HCT116 (cell line): ENCODE measurements around the gene WDR26. TPM values are rescaled to one million over a fixed set of nuclear protein-coding genes. Genes with fewer than 3 reads are reported as not detected.
A peak's percentile ranks its signal among the peaks of the same experiment; 100 is the strongest.

Source experiments
- ATAC-seq: fragments of 200-7000 bp; cut with Tn5 transposase; 2 replicates; pipeline ENCODE4 v1.9.1; 2020; ENCODE audit warnings: mild to moderate bottlenecking, moderate library complexity
- BruUV-seq: library from RNA; stranded (reverse); fragments of 400-500 nt; replicated peaks from 2 replicates; lab custom pipeline; 2021; lab: Mats Ljungman, UMichigan
- CTCF ChIA-PET: fragments of 300-600 bp; sonication (Branson Sonifier 250); formaldehyde crosslinking; loops from one replicate; lab custom pipeline; 2021; ENCODE audit warnings: antibody characterized with exemption; lab: Charles Lee
- POLR2A ChIA-PET: fragments of 300-600, 350-600 bp; sonication (Branson Sonifier 250); formaldehyde crosslinking; loops from one replicate; lab custom pipeline; 2021; ENCODE audit warnings: antibody characterized with exemption; lab: Charles Lee
- RAD21 ChIA-PET, 2 experiments: fragments of 300-600 bp; sonication (Branson Sonifier 250); formaldehyde crosslinking; loops; one replicate each; lab custom pipeline; 2023; ENCODE audit warnings: low total read pairs in 2 of 2; ENCODE audit not compliant: uncharacterized antibody in 2 of 2, unreplicated experiment in 2 of 2, low non-redundant PET in 1 of 2; lab: Charles Lee
- DNase-seq: peaks from one replicate; pipeline ENCODE4 v3.0.0-alpha.2; 2010; ENCODE audit warnings: low read depth, low spot score
- H2AFZ ChIP-seq: fragments of 200-600 bp; shearing (Covaris generic), sonication (generic); 2 replicates; pipeline ENCODE4 v1.6.1; 2017; ENCODE audit warnings: low read depth, mixed run types, mixed read lengths, antibody characterized with exemption, low read length; ENCODE audit not compliant: poor library complexity, severe bottlenecking
- H3K27ac ChIP-seq: 2 replicates; pipeline ENCODE4 v1.5.1; 2012; ENCODE audit warnings: low read depth, low read length
- H3K27me3 ChIP-seq: fragments of 200-600 bp; sonication (generic); 2 replicates; pipeline ENCODE4 v1.6.1; 2016; ENCODE audit warnings: mixed run types, low read length, mixed read lengths; ENCODE audit not compliant: insufficient read depth
- H3K36me3 ChIP-seq, 2 experiments: fragments of 200-500 bp in 1 of 2; fragments of 200-600 bp in 1 of 2; sonication (Bioruptor generic) in 1 of 2; sonication (generic) in 1 of 2; 2 replicates each; pipeline versions ENCODE4 v1.5.1 to v1.6.1; 2014 to 2016; ENCODE audit warnings: low read length in 2 of 2, inconsistent platforms in 1 of 2, mixed read lengths in 1 of 2, mixed run types in 1 of 2; ENCODE audit not compliant: insufficient read depth in 2 of 2, control insufficient read depth in 1 of 2
- H3K4me1 ChIP-seq, 2 experiments: fragments of 200-600 bp in 1 of 2; sonication (generic) in 1 of 2; 2 replicates each; pipeline versions ENCODE4 v1.5.1 to v1.6.1; 2012 to 2017; ENCODE audit warnings: low read length in 2 of 2, inconsistent platforms in 1 of 2, mild to moderate bottlenecking in 1 of 2, mixed read lengths in 1 of 2, mixed run types in 1 of 2, moderate library complexity in 1 of 2; ENCODE audit not compliant: insufficient read depth in 2 of 2, control insufficient read depth in 1 of 2
- H3K4me2 ChIP-seq: fragments of 200-600 bp; sonication (generic); 2 replicates; pipeline ENCODE4 v1.6.1; 2017; ENCODE audit warnings: mixed run types, low read length, mixed read lengths
- H3K4me3 ChIP-seq, 2 experiments: fragments of 200-600 bp in 1 of 2; sonication (generic) in 1 of 2; replicated peaks in 1 of 2; 2 replicates each; pipeline ENCODE4 v1.5.1; 2011 to 2016; ENCODE audit warnings: low read length in 2 of 2, control low read depth in 1 of 2, low read depth in 1 of 2, mild to moderate bottlenecking in 1 of 2, mixed read lengths in 1 of 2, mixed run types in 1 of 2
- H3K79me2 ChIP-seq: fragments of 200-600 bp; sonication (generic); 2 replicates; pipeline ENCODE4 v1.6.1; 2017; ENCODE audit warnings: mild to moderate bottlenecking, mixed run types, low read length, moderate library complexity, mixed read lengths; ENCODE audit not compliant: insufficient read depth
- H3K9ac ChIP-seq: fragments of 200-600 bp; sonication (generic); 2 replicates; pipeline ENCODE4 v1.6.1; 2016; ENCODE audit warnings: low read length, mixed read lengths
- H3K9me2 ChIP-seq: fragments of 200-600 bp; sonication (generic), shearing (Covaris generic); 2 replicates; pipeline ENCODE4 v1.6.1; 2017; ENCODE audit warnings: mixed run types, mild to moderate bottlenecking, moderate library complexity; ENCODE audit not compliant: insufficient read depth
- H3K9me3 ChIP-seq, 2 experiments: fragments of 200-500 bp in 1 of 2; fragments of 200-600 bp in 1 of 2; sonication (Bioruptor generic) in 1 of 2; sonication (generic) in 1 of 2; 2 replicates each; pipeline ENCODE4 v1.6.1; 2014 to 2017; ENCODE audit warnings: low read length in 2 of 2, mixed read lengths in 2 of 2, inconsistent platforms in 1 of 2, low read depth in 1 of 2, mild to moderate bottlenecking in 1 of 2, mixed run types in 1 of 2, moderate library complexity in 1 of 2; ENCODE audit not compliant: control insufficient read depth in 1 of 2, insufficient read depth in 1 of 2
- H4K20me1 ChIP-seq: fragments of 200-600 bp; sonication (generic), shearing (Covaris generic); 2 replicates; pipeline ENCODE4 v1.6.1; 2017; ENCODE audit warnings: mixed run types, mild to moderate bottlenecking, moderate library complexity; ENCODE audit not compliant: insufficient read depth
- CBX3 ChIP-seq: IDR thresholded peaks from 2 replicates; pipeline ENCODE4 v1.6.1; 2012; ENCODE audit warnings: low read depth
- CEBPB ChIP-seq: IDR thresholded peaks from 2 replicates; pipeline ENCODE4 v1.6.1; 2012; ENCODE audit warnings: low read depth
- EGR1 ChIP-seq: IDR thresholded peaks from 2 replicates; pipeline ENCODE4 v1.6.1; 2012; ENCODE audit warnings: low read depth
- EZH2 ChIP-seq: fragments of 200-600 bp; sonication (generic); IDR thresholded peaks from 2 replicates; pipeline ENCODE4 v1.6.1; 2017; ENCODE audit warnings: antibody characterized with exemption, mixed run types
- EZH2phosphoT487 ChIP-seq: fragments of 200-600 bp; IDR thresholded peaks from 2 replicates; pipeline ENCODE4 v1.6.1; 2018; ENCODE audit warnings: antibody characterized with exemption, borderline replicate concordance
- FOSL1 ChIP-seq: IDR thresholded peaks from 2 replicates; pipeline ENCODE4 v1.6.1; 2012; ENCODE audit warnings: low read depth
- JUND ChIP-seq: IDR thresholded peaks from 2 replicates; pipeline ENCODE4 v1.6.1; 2012
- MAX ChIP-seq: IDR thresholded peaks from 2 replicates; pipeline ENCODE4 v1.6.1; 2012
- POLR2A ChIP-seq: IDR thresholded peaks from 2 replicates; pipeline ENCODE4 v1.7.0; 2011; ENCODE audit warnings: borderline replicate concordance; ENCODE audit not compliant: insufficient read depth, insufficient read length; ENCODE audit errors: extremely low read depth
- POLR2AphosphoS5 ChIP-seq: IDR thresholded peaks from 2 replicates; pipeline ENCODE4 v1.6.1; 2011; ENCODE audit warnings: mild to moderate bottlenecking, low read depth, low read length, moderate library complexity
- REST ChIP-seq: IDR thresholded peaks from 2 replicates; pipeline ENCODE4 v1.6.1; 2012; ENCODE audit warnings: low read depth
- SIN3A ChIP-seq: IDR thresholded peaks from 2 replicates; pipeline ENCODE4 v1.6.1; 2012; ENCODE audit warnings: low read depth
- SP1 ChIP-seq: IDR thresholded peaks from 2 replicates; pipeline ENCODE4 v1.6.1; 2012; ENCODE audit warnings: low read depth
- TCF7L2 ChIP-seq: IDR thresholded peaks from 2 replicates; pipeline ENCODE4 v1.7.0; 2011; ENCODE audit warnings: borderline replicate concordance, inconsistent platforms; ENCODE audit not compliant: insufficient read depth, insufficient read length; ENCODE audit errors: extremely low read depth
- ZFX ChIP-seq: fragments of 450-650 bp; IDR thresholded peaks from 2 replicates; pipeline ENCODE4 v1.6.1; 2017
- ZNF274 ChIP-seq: fragments of 200-500 bp; sonication (Bioruptor generic); IDR thresholded peaks from 2 replicates; pipeline ENCODE4 v1.6.1; 2014; ENCODE audit warnings: mild to moderate bottlenecking, low read depth, low read length, inconsistent platforms
- intact Hi-C: fragments of 100-400 bp; cut with micrococcal nuclease; formaldehyde crosslinking; loops from 2 replicates; pipeline ENCODE4 v1.10.0; 2022
- total RNA-seq: library from RNA; stranded (reverse); gene quantifications from one replicate; pipeline ENCODE4 v1.2.1, GENCODE V29; 2021; ENCODE audit not compliant: unreplicated experiment

The WDR26 gene
- total RNA-seq, 1 experiment from 2014 or later = 57.2 TPM

GRCh38 chr1:224358237-224358636 lies 76.4 kb downstream of the WDR26 start:
- no peak overlapping the region for H3K27ac ChIP-seq
- no peaks in the 10 kb centered on the region for H3K9me2 ChIP-seq
- intact Hi-C loops = no loop called here
- DNase-seq (no peak), ATAC-seq (no peak)
- peak overlapping the region; percentile 95 for H3K4me2 ChIP-seq
- no peak overlapping the region for H2AFZ ChIP-seq
- RAD21 ChIA-PET = no interaction called here
- H3K9me3 ChIP-seq = no peaks in the 10 kb centered on the region
- peak overlapping the region in 1 of 2 experiments; percentile 84; a peak in 2 of 4 replicates for H3K4me3 ChIP-seq
- H3K9ac ChIP-seq = no peak overlapping the region
- no peaks in the 10 kb centered on the region for H4K20me1 ChIP-seq
- POLR2A ChIA-PET = no interaction called here
- peaks cover 51% of the 10 kb centered on the region for H3K79me2 ChIP-seq
- H3K27me3 ChIP-seq = no peaks in the 10 kb centered on the region
- BruUV-seq = no TSS peak
- TF ChIP-seq JUND (no peak), EGR1 (no peak), MAX (no peak), TCF7L2 (no peak)
- TF ChIP-seq, all 23 proteins: peak for 0
- CTCF ChIA-PET = no interaction called here
- peaks cover 4 to 9% of the 10 kb centered on the region in 2 experiments; a peak in 3 of 4 replicates for H3K4me1 ChIP-seq
- no peaks in the 10 kb centered on the region for H3K36me3 ChIP-seq

- no peaks in the 10 kb centered on the region for H3K9me3 ChIP-seq
- no peaks in the 10 kb centered on the region for H3K36me3 ChIP-seq
- DNase-seq (no peak), ATAC-seq (no peak)
- RAD21 ChIA-PET = no interaction called here
- peaks cover 4 to 9% of the 10 kb centered on the region in 2 experiments; a peak in 3 of 4 replicates for H3K4me1 ChIP-seq
- intact Hi-C loops = no loop called here
- H4K20me1 ChIP-seq = no peaks in the 10 kb centered on the region
- peaks cover 45% of the 10 kb centered on the region for H3K79me2 ChIP-seq
- peak overlapping the region; percentile 39 for H2AFZ ChIP-seq
- H3K27me3 ChIP-seq = no peaks in the 10 kb centered on the region
- BruUV-seq = no TSS peak
- peak overlapping the region; percentile 76 for H3K9ac ChIP-seq
- H3K9me2 ChIP-seq = no peaks in the 10 kb centered on the region
- CTCF ChIA-PET = no interaction called here
- H3K27ac ChIP-seq = peak overlapping the region; percentile 67
- POLR2A ChIA-PET = no interaction called here
- H3K4me3 ChIP-seq = peak overlapping the region; percentile 72 to 84
- TF ChIP-seq EZH2 (no peak), FOSL1 (no peak; the same call in 1 of the 2 replicates), POLR2AphosphoS5 (no peak), ZFX (no peak), REST (no peak), SP1 (no peak), ZNF274 (no peak), CBX3 (no peak), POLR2A (no peak), CEBPB (no peak), SIN3A (no peak), JUND (no peak), EZH2phosphoT487 (no peak)
- H3K4me2 ChIP-seq = peak overlapping the region; percentile 95
Measured at GRCh38 chr1:224357626-224358124, 76.9 kb downstream of the WDR26 start.
